SU-DHL-6 (cell line): Measurements from ENCODE around the gene MAPK11.

Source experiments
- EZH2phosphoT487 ChIP-seq: fragments of 200-600 bp; sonication (generic), shearing (Covaris generic); conservative IDR thresholded peaks from 2 replicates; pipeline ENCODE4 v1.6.1; 2018; ENCODE audit warnings: mild to moderate bottlenecking, antibody characterized with exemption, low read length, moderate library complexity, mixed read lengths
- TF ChIP-seq, protein P1 (sequence below): fragments of 200-600 bp; sonication (generic); IDR thresholded peaks from one replicate; pipeline ENCODE4 v1.5.1; 2017; ENCODE audit warnings: antibody characterized with exemption, mild to moderate bottlenecking, low read length, moderate library complexity; ENCODE audit not compliant: insufficient read depth, poor library complexity, severe bottlenecking

- TF ChIP-seq, protein P1, sequence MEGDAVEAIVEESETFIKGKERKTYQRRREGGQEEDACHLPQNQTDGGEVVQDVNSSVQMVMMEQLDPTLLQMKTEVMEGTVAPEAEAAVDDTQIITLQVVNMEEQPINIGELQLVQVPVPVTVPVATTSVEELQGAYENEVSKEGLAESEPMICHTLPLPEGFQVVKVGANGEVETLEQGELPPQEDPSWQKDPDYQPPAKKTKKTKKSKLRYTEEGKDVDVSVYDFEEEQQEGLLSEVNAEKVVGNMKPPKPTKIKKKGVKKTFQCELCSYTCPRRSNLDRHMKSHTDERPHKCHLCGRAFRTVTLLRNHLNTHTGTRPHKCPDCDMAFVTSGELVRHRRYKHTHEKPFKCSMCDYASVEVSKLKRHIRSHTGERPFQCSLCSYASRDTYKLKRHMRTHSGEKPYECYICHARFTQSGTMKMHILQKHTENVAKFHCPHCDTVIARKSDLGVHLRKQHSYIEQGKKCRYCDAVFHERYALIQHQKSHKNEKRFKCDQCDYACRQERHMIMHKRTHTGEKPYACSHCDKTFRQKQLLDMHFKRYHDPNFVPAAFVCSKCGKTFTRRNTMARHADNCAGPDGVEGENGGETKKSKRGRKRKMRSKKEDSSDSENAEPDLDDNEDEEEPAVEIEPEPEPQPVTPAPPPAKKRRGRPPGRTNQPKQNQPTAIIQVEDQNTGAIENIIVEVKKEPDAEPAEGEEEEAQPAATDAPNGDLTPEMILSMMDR = no peak
- no peak for TF ChIP-seq EZH2phosphoT487
Measured at GRCh38 chr22:50217543-50218152, 52.5 kb downstream of the MAPK11 start.
